GM19438 (cell line): ENCODE data around the gene SLAMF7.
"Not testable (repeated sequence)": the region's sequence is repeated elsewhere in the genome, so short reads cannot be mapped to it uniquely, and the experiment has no call there.

Source experiments
- ATAC-seq: cut with Tn5 transposase; IDR thresholded peaks from one replicate; pipeline ENCODE4 v1.9.1; 2021; ENCODE audit warnings: low read depth; ENCODE audit not compliant: unreplicated experiment

The SLAMF7 gene, protein sequence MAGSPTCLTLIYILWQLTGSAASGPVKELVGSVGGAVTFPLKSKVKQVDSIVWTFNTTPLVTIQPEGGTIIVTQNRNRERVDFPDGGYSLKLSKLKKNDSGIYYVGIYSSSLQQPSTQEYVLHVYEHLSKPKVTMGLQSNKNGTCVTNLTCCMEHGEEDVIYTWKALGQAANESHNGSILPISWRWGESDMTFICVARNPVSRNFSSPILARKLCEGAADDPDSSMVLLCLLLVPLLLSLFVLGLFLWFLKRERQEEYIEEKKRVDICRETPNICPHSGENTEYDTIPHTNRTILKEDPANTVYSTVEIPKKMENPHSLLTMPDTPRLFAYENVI

GRCh38 chr1:160739098-160739511 lies at the start of gene SLAMF7:
Gene SLAMF7, plus strand, starts transcription at chr1:160739247. Its CDS starts 55 bp downstream, at chr1:160739302.
- no peak for ATAC-seq

GRCh38 chr1:160692390-160692789 lies 46.7 kb upstream of the SLAMF7 start:
- ATAC-seq = not testable (repeated sequence)

- ATAC-seq = no peak
Observed at GRCh38 chr1:160702100-160702499, 36.9 kb upstream of the SLAMF7 start.

GRCh38 chr1:160704250-160704649 lies 34.8 kb upstream of the SLAMF7 start:
- no peak for ATAC-seq

DNA sequence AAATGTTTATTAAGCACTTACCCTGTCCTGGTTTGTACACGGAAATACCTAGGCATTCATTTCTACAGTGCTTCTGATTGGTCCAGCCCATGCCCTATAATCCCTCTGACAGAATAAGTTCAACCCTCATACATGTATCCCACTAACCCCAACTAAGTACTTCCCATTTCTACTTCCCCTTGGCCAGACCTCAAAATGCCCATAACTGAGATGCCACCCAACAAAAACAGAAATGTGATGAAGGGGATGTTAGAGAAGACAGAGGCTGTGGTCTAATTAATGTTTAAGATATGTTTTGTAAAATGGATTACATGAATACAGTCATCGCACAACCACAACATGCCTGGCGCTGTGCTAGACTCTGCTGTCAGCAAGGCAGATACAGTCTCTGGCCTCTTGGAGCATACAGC lies 33.8 kb upstream of the SLAMF7 start:
- ATAC-seq = not testable (repeated sequence)

GRCh38 chr1:160705742-160706141 lies 33.3 kb upstream of the SLAMF7 start:
- no peak for ATAC-seq

DNA sequence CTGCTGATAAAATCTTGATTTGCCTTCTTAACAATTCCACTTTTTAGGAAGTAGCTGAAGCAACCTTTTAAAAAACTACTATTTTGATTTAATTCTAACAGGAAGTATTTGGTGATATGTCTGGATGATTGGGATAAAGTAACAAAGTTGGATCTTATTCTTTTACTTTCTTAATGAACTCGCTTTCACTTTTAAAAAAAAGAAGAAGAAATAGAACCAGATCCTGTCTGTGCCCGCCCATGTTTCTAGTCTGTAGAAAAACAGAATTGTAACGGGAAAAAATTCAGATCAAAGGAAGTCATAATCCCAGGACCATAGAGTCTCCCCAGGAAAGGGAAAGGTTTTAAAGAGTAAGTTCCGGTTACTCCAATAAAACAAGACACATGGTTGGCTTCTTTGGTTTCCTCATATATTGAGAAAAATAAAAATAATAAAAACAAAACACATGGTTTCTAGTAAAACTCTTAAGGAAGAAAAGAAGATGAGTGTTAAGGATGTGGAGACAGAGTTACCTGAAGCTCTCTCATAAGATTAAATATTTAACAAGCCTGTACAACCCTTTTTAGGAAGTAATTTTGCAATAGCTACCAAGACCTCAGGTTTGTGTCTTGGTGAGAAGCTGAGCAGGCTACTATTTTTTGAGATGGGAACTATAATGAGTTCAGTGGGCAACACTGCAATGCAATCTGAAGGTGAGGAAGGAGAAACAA lies 32.4 kb upstream of the SLAMF7 start:
- no peak for ATAC-seq

DNA sequence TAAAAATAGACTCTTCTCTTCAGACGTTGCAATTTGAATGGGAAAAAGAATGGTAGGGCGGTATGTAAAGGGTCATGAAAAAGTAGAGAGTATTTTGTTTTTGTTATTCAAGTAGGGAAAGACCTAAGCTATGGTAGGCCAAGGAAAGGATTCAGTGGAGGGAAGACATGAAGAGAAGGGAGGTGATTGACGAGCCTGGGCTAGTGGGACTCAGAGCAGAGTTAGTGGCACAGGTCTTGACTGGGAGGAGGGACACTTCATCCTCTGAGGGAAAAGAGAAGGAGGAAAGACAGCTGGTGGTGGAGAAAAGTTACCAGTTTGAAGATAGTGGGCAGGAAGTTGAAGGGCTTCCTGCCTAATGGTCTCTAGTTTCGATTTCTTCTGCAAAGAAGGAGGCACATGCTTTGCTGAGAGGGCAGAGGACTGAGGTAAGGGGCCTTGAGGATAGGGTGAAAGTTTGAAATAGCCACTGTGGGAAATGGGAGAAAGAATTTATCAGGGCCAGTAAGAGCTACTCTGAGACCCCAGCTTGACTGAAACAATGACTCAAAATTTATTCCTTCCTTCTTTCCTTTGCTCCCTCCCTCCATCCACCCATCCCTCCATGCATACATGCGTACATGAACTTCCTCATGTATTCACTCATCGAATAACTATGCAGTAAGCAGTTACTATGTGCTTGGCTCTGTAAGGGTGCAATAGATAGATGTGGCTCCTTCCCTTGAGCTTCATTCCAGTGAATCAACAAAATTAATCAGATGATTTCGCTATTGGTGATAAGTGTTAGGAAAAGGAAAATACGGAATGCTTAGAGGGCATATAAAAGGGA lies 31.6 kb upstream of the SLAMF7 start:
- no peak for ATAC-seq

- no peak for ATAC-seq
Observed at GRCh38 chr1:160708118-160708517, 30.9 kb upstream of the SLAMF7 start.

GRCh38 chr1:160708801-160709200 lies 30.2 kb upstream of the SLAMF7 start:
- peak; percentile 42 for ATAC-seq

DNA sequence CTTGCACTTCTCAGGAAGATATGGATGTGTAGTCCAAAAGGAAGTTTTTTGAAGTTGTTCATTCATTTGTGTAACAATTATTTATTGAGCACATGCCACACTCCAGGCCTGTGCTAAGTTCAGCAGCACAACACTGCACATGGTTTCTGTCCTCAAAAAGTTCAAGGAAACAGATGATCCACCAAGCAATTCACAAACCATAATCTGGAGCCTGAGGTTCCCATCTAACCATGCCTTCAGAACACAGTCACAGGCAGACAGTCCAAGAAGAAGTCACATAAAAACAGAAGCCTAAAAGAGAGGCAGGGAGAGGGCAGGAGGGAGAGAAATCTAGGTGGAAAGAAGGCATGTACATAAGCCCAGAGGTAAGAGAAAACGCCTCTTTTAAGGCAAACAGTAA lies 29.3 kb upstream of the SLAMF7 start:
- no peak for ATAC-seq

GRCh38 chr1:160710517-160711252 lies 28.4 kb upstream of the SLAMF7 start:
- no peak for ATAC-seq

DNA sequence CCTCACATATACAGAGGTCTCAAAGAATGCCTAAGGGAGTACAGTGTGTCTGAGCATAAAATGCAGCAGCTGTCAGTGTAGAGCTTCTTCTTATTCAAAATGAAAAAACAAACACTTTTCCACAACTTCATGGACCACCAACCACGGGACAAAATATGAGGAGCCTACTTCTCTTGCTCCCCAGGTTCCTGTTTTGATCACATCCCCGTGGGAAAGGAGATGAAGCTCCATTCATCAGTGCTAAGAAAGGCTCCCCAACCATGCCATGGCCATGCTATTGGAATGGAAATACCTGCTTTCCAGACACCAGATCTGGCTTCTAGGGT lies 27.8 kb upstream of the SLAMF7 start:
- no peak for ATAC-seq

- ATAC-seq = peak; percentile 42
Observed at GRCh38 chr1:160711602-160712311, 27.3 kb upstream of the SLAMF7 start, which contains the start of gene CD48. Gene CD48, minus strand, starts transcription at chr1:160711822. Its CDS starts 59 bp downstream, at chr1:160711763.

- not testable (repeated sequence) for ATAC-seq
Observed at GRCh38 chr1:160712525-160713080, 26.4 kb upstream of the SLAMF7 start.

- ATAC-seq = no peak
Observed at GRCh38 chr1:160713161-160713560, 25.9 kb upstream of the SLAMF7 start.

DNA sequence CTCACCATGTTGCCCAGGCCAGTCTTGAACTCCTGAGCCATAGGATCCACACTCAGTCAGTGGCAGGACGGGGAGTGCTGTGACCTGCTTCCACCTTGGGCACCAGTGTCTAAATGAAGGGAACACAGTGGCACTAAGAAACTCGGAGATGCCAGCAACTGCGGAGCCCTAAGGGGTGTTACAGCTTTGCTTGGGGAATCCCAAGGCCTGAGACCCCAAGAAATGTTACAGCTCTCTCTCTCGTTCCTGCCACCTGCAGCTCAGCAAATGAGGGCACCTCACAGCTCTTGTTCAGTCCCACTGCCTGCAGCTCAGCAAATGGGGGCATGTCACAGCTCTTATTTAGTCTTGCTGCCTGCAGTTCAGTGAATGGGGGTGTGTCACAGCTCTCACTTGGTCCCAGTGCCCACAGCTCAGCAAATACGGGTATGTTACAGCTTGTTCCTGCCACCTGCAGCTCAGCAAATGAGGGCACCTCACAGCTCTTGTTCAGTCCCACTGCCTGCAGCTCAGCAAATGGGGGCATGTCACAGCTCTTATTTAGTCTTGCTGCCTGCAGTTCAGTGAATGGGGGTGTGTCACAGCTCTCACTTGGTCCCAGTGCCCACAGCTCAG lies 24.9 kb upstream of the SLAMF7 start:
- not testable (repeated sequence) for ATAC-seq

DNA sequence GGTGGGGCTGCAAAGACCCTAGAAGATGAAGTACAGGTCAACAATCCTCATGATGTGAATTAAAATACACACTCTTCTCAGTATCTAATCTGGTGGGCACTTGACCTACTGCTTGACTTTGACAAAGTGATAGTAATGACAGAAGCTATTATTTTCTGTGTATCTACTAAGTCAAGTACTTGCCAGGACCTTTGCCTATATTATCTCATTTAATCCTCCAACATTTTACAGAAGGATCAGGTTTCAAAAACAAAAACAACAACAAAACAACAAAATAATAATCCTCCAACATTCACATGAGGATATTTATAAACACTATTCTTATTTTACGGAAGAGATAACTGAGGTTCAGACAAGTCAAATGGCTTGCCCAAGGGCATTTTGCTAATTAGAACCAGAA lies 23.0 kb upstream of the SLAMF7 start:
- no peak for ATAC-seq

DNA sequence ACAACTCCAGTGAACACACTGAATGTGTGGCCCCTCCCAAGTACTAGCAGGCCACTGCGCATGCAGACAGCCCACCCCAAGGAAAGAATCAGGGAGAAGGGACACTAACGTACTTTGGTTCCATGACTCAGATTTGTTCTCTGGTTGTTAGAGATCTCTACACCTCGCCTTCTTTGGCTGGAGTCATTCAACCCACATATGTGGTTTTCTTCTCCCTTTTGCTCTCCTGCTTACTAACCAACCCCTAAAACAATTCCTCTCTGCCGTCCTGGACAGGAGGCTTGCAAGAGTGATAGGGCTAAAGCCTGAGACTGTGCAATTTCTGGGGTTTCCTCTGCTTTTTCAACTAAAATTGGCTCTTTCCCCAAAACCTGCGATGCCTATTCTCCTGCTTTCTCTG lies 21.7 kb upstream of the SLAMF7 start:
- ATAC-seq = no peak
